Left kidney (tissue), 8 donors: ENCODE data around the gene KRTAP3-2. TPM values are rescaled to one million over a fixed set of nuclear protein-coding genes. Genes with fewer than 3 reads are reported as not detected.
"Not testable (repeated sequence)": the region's sequence is repeated elsewhere in the genome, so short reads cannot be mapped to it uniquely, and the experiment has no call there.

Experiments
- DNase-seq: peaks from one replicate; pipeline ENCODE4 v3.0.0-alpha.2; 2013
- long read RNA-seq, 8 donors: transcript quantifications; one replicate each; lab custom pipeline, GENCODE V29; 2026
- polyA plus RNA-seq: library from polyadenylated mRNA; unstranded; fragments of 120-200 nt; gene quantifications from one replicate; pipeline ENCODE4 v1.2.1, GENCODE V29; 2013; ENCODE audit not compliant: insufficient read length

KRTAP3-2 gene
- not detected for polyA plus RNA-seq
- long read RNA-seq, donor 1, result 0 reads
- long read RNA-seq, donor 2, result 0 reads
- long read RNA-seq, donor 3, result 0 reads
- long read RNA-seq, donor 4, result 0 reads
- long read RNA-seq, donor 5, result 0 reads
- long read RNA-seq, donor 6, result 0 reads
- long read RNA-seq, donor 7, result 0 reads
- long read RNA-seq, donor 8, result 0 reads

GRCh38 chr17:40999563-40999962, at the start of gene KRTAP3-2:
KRTAP3-2 (minus strand) TSS chr17:40999906; CDS start chr17:40999853, 53 bp downstream.
- not testable (repeated sequence) for DNase-seq

DNA sequence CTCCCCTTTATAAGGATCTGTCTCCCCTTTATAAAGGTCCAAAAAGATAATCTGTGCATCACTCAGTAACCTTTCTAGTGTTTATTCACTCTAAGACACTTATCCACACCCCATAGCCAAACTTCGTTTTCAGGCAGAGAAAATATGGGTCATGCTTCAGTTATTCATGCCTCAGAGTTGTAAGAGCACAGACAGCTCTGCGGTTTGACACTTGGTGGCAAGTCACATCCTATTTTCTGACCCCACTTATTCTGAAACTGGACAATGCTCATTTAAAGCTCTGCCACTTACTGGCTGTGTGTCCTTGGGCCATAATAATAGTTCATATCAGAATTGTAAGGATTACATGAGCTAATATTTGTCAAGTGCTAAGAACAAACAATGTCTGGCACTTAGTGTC, 49.4 kb upstream of the KRTAP3-2 start:
- DNase-seq, result no peak

- no peak for DNase-seq
Observed at GRCh38 chr17:41048441-41048840, 48.7 kb upstream of the KRTAP3-2 start.

GRCh38 chr17:41046735-41047465, 47.2 kb upstream of the KRTAP3-2 start, which contains the start of gene KRTAP2-1:
KRTAP2-1 (minus strand) TSS chr17:41047316; CDS start chr17:41047267, 49 bp downstream.
- DNase-seq, result not testable (repeated sequence)

DNA sequence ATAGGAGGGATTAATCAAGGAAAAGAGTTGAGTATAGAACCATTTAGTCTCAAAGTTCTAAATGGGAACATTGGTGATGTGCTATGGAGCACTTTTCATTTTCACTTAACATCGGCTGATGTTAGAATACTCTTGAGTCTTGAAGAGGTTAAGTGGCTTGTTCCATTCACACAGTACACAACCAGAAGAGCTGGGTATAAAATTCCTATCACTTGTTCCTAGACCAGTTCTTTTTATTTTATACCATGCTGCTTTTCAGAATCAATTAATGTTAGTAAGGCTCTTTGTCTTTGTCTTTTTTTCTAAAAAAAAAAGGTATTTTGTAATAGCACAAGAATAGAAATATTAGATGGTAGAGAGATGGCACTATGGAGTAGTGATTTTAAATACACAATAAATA, 43.2 kb upstream of the KRTAP3-2 start:
- DNase-seq, result no peak

GRCh38 chr17:41040783-41041571, 41.3 kb upstream of the KRTAP3-2 start, which contains the start of gene KRTAP1-1:
KRTAP1-1 (minus strand) TSS chr17:41041450; CDS start chr17:41041397, 53 bp downstream.
- not testable (repeated sequence) for DNase-seq

DNA sequence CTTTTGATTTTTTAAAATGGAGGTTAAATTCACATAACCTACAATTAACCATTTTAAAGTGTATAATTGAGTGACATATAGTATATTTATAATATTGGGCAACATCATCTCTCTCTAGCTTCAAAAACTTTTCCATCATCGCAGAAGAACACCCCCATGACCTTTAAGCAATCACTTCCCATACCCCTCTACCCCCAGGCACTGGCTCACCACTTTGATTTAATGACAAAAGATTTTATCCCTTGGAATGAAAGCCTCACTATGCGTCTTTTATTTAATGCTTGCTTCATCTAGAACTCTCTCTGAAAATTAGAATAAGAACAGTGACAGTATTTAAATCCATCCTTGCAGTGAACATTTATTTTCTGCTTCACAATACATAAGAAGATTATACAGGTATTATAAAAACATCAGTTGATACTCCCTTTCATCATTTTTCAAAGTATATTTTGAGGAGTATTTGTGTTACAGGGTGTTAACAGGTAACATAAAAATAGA, 38.2 kb upstream of the KRTAP3-2 start:
- DNase-seq, result no peak

DNA sequence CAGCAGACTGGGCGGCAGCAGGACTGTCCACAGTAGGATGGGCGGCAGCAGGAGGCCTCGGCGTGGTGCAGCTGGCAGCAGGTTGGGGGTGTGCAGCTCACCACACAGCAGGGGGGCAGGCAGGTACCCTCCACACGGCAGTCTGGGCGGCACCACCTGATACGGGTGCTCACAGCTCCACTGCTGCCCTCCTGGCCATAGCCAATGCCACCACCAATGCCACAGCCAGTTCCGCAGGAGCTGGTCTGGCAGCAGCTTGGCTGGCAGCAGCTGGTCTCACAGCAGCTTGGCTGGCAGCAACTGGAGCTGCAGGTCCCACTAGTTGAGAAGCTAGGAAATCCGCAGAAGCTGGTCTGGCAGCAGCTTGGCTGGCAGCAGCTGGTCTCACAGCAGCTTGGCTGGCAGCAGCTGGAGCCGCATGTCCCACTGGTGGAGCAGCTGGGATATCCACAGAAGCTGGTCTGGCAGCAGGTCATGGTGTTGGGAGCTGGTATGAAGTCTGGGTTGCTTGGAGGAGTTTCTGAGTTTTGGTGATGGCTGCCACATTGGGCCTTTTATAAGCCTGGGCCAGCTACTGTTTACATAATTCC, 34.7 kb upstream of the KRTAP3-2 start, which contains the start of gene KRTAP1-3:
KRTAP1-3 (minus strand) TSS at position 529 of the 590 bp plus-strand sequence; CDS start at position 476, 53 bp downstream.
- not testable (repeated sequence) for DNase-seq

- DNase-seq, result no peak
Observed at GRCh38 chr17:41029633-41030245, 30.0 kb upstream of the KRTAP3-2 start, which contains the start of gene KRTAP1-4. KRTAP1-4 (minus strand) TSS chr17:41030195; CDS start chr17:41030078, 117 bp downstream.

GRCh38 chr17:41026715-41027471, 27.2 kb upstream of the KRTAP3-2 start, which contains the start of gene KRTAP1-5:
KRTAP1-5 (minus strand) TSS chr17:41027208; CDS start chr17:41027155, 53 bp downstream.
- no peak for DNase-seq

GRCh38 chr17:41024697-41025096, 25.0 kb upstream of the KRTAP3-2 start:
- no peak for DNase-seq

DNA sequence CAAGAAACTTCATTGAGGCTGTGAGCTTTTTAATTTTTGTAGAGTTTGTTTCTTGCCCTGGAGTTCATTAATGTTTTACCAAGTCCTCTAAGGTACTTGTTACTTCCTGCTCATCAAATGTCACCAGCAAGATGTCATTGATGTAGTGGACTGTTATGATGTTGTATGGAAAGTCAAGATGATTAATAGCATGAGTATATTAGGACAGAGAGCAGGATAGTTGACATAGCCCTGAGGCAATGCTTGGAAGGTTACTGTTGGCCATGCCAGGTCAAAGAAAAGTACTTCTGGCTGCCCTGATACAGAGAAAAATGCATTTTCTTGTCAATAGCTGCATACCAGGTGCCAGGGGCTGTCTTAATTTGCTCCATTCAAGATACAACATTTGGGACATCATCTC, 20.6 kb upstream of the KRTAP3-2 start:
- DNase-seq, result no peak

DNA sequence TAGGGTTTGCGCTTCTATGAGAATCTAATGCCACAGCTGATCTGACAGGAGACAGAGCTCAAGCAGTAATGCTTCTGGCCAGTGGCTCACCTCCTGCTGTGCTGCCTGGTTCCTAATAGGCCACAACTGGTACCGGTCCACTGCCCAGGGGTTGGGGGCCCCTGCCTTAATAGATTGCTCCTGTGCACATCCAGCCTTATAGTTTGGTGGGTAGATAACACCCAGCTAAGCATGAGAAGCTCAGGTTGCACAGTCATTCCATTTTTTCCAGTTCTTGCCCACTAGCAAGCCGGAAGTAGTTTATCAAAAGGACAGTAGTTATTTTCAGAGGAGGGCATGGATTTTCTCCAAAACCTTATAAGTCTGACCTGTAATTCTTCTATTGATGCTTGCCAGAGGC, 19.7 kb upstream of the KRTAP3-2 start:
- no peak for DNase-seq

DNA sequence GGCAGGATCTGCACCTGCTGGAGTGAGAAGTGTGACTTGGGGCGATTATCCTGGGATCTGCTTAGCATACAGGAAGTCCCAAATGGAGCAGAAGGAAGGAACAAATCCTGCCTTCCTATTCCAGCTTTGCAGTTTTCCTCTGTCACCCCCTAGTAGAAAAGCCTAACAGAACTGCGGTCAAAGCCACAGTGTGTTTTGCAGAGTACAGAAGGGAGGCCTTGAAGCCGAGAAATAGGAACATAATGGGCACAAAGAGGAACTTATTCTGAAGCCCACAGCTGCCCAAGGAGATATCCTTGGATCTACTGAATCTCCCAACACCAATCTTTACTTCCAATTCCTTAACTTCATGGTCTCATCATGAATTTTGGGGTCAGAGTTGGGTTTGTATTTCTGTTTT, 18.8 kb upstream of the KRTAP3-2 start:
- no peak for DNase-seq

GRCh38 chr17:41016578-41017215, 17.0 kb upstream of the KRTAP3-2 start:
- DNase-seq, result no peak

- DNase-seq, result no peak
Observed at GRCh38 chr17:41015454-41015853, 15.7 kb upstream of the KRTAP3-2 start.

GRCh38 chr17:41013606-41014005, 13.9 kb upstream of the KRTAP3-2 start:
- DNase-seq, result no peak

DNA sequence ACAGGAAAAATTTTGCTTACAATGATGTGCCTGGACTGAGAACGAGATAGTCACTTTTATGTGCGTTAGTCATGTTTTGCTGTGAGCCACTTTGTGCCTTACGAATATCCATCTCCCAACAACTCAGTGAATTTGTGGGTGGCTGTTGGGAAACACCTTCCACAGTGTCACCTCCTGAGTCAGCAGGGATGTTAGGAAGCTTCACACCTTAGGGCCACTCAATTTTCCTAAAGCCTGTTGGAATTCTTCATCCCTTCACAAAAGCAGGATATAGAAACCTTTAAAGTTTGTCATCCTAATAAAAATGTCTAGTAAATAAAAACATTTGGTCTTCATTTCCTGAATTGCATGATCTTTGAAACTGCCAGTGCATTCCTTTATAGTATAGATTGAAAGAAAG, 13.5 kb upstream of the KRTAP3-2 start:
- no peak for DNase-seq

DNA sequence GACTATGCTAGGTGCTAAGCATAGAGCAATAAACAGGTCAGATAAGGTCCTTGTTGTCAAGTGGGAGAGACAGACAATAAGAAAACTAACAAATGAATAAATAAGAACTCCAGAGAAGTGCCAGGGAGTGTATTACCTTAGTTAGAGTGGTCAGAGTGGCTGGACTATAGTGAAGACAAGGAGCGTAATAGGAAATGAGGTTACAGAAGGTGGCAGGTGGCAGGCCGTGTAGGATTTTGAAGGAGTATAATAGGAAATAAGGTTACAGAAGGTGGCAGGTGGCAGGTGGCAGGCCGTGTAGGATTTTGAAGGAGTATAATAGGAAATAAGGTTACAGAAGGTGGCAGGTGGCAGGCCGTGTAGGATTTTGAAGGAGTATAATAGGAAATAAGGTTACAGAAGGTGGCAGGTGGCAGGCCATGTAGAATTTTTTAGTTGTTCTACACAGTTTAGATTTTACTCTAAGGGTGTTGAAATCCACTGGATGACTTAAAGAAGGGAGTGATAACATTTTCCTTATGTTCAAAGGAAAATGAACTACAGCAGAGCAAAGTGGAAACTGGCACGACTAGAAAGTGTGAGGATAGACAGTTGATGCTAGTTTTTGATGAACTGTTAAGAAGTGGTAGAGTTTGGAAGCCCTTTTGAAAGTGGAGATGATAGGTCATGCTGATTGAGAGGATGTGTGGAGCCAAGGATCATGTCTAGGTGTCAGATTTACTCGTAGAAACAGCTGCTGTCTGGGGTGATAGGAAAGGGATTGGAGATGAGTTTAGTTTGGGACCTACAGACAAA, 12.8 kb upstream of the KRTAP3-2 start:
- no peak for DNase-seq
